Endothelial cell of umbilical vein (primary cell): ENCODE measurements around the gene FAM120AOS. TPM values are rescaled to one million over a fixed set of nuclear protein-coding genes. Genes with fewer than 3 reads are reported as not detected.

Source experiments
- BruUV-seq: library from RNA; stranded (reverse); fragments of 400-500 nt; replicated peaks from 2 replicates; lab custom pipeline; 2021; lab: Mats Ljungman, UMichigan
- CTCF ChIA-PET: fragments of 300-600, 350-600 bp; sonication (Branson Sonifier 250); formaldehyde crosslinking; loops from one replicate; lab custom pipeline; 2021; ENCODE audit warnings: antibody characterized with exemption, inconsistent platforms; lab: Charles Lee
- POLR2A ChIA-PET: fragments of 300-600, 350-600 bp; sonication (Branson Sonifier 250); formaldehyde crosslinking; loops from one replicate; lab custom pipeline; 2021; ENCODE audit warnings: antibody characterized with exemption, inconsistent platforms; lab: Charles Lee
- DNase-seq: peaks from one replicate; pipeline ENCODE4 v3.0.0-alpha.2; 2011; ENCODE audit warnings: low read depth, low spot score
- FAIRE-seq: peaks from 2 replicates; lab custom pipeline; 2011; peaks lifted over from hg19 to GRCh38; lab: Jason Lieb, UNC
- H2AFZ ChIP-seq: 2 replicates; pipeline ENCODE4 v1.6.0; 2012; ENCODE audit warnings: low read depth, low read length, control low read depth, inconsistent platforms
- H3K27ac ChIP-seq: 2 replicates; pipeline ENCODE4 v1.5.1; 2011; ENCODE audit warnings: low read depth, mild to moderate bottlenecking, control low read depth, low read length, moderate library complexity; ENCODE audit not compliant: insufficient read depth
- H3K27me3 ChIP-seq, 2 experiments: 2 replicates each; pipeline versions ENCODE4 v1.6.0 to v1.6.1; 2011; ENCODE audit warnings: low read length in 2 of 2, mixed read lengths in 1 of 2; ENCODE audit not compliant: control insufficient read depth in 2 of 2, insufficient read depth in 2 of 2
- H3K36me3 ChIP-seq, 2 experiments: 2 replicates in 1 of 2; 3 replicates in 1 of 2; pipeline ENCODE4 v1.5.1; 2011; ENCODE audit warnings: low read length in 2 of 2, mild to moderate bottlenecking in 1 of 2, moderate library complexity in 1 of 2; ENCODE audit not compliant: control insufficient read depth in 2 of 2, insufficient read depth in 2 of 2; ENCODE audit errors: extremely low read depth in 1 of 2
- H3K4me1 ChIP-seq: 3 replicates; pipeline ENCODE4 v1.5.1; 2011; ENCODE audit warnings: mild to moderate bottlenecking, low read length; ENCODE audit not compliant: control insufficient read depth, insufficient read depth; ENCODE audit errors: extremely low read depth
- H3K4me2 ChIP-seq: 2 replicates; pipeline ENCODE4 v1.6.1; 2011; ENCODE audit warnings: low read length, control low read depth, mixed read lengths; ENCODE audit not compliant: insufficient read depth
- H3K4me3 ChIP-seq, 3 experiments: fragments of 200-600 bp in 1 of 3; sonication (generic), shearing (Covaris generic) in 1 of 3; replicated peaks in 1 of 3; 2 replicates each; pipeline ENCODE4 v1.5.1; 2011 to 2016; ENCODE audit warnings: control low read depth in 3 of 3, low read length in 3 of 3, mild to moderate bottlenecking in 2 of 3, inconsistent platforms in 1 of 3, low read depth in 1 of 3, moderate library complexity in 1 of 3; ENCODE audit not compliant: insufficient read depth in 1 of 3
- H3K79me2 ChIP-seq: 2 replicates; pipeline ENCODE4 v1.6.0; 2012; ENCODE audit warnings: low read length, inconsistent platforms; ENCODE audit not compliant: control insufficient read depth, insufficient read depth
- H3K9ac ChIP-seq: replicated peaks from 2 replicates; pipeline ENCODE3; 2011; ENCODE audit warnings: low read length, control low read depth; ENCODE audit not compliant: insufficient read depth; ENCODE audit errors: extremely low read depth
- H3K9me1 ChIP-seq: replicated peaks from 3 replicates; pipeline ENCODE4 v1.6.0; 2011; ENCODE audit warnings: mild to moderate bottlenecking, low read length; ENCODE audit not compliant: control insufficient read depth, insufficient read depth; ENCODE audit errors: extremely low read depth
- H3K9me3 ChIP-seq: replicated peaks from 2 replicates; pipeline ENCODE4 v1.5.1; 2012; ENCODE audit warnings: low read length, inconsistent platforms; ENCODE audit not compliant: control insufficient read depth, insufficient read depth
- H4K20me1 ChIP-seq: replicated peaks from 2 replicates; pipeline ENCODE3; 2011; ENCODE audit warnings: mild to moderate bottlenecking, low read length; ENCODE audit not compliant: control insufficient read depth, insufficient read depth; ENCODE audit errors: extremely low read depth
- CTCF ChIP-seq, 2 donors: IDR thresholded peaks; 1 replicate in 1 of 2; 2 replicates in 1 of 2; pipeline ENCODE4 v1.5.1; 2011; ENCODE audit warnings: low read length in 2 of 2, mild to moderate bottlenecking in 2 of 2, moderate library complexity in 2 of 2, control low read depth in 1 of 2, inconsistent platforms in 1 of 2, low read depth in 1 of 2; ENCODE audit not compliant: insufficient read depth in 1 of 2; ENCODE audit errors: extremely low read depth in 1 of 2
- EZH2 ChIP-seq: IDR thresholded peaks from 2 replicates; pipeline ENCODE4 v1.6.1; 2012; ENCODE audit warnings: borderline replicate concordance, low read depth, mild to moderate bottlenecking, moderate library complexity, low read length, inconsistent platforms; ENCODE audit not compliant: severe bottlenecking
- FOS ChIP-seq: IDR thresholded peaks from 2 replicates; pipeline ENCODE4 v1.6.1; 2011; ENCODE audit warnings: mild to moderate bottlenecking, low read length, moderate library complexity, borderline replicate concordance; ENCODE audit not compliant: insufficient read depth
- GATA2 ChIP-seq: IDR thresholded peaks from 2 replicates; pipeline ENCODE4 v1.7.0; 2011; ENCODE audit warnings: low read depth, mild to moderate bottlenecking, moderate library complexity, mixed read lengths, low read length; ENCODE audit not compliant: insufficient read length, insufficient read depth
- JUN ChIP-seq: IDR thresholded peaks from 2 replicates; pipeline ENCODE4 v1.6.1; 2011; ENCODE audit warnings: borderline replicate concordance, low read depth; ENCODE audit not compliant: insufficient read length, insufficient read depth
- MYC ChIP-seq: IDR thresholded peaks from one replicate; pipeline ENCODE4 v1.6.1; 2011; ENCODE audit warnings: mild to moderate bottlenecking, low read depth, low read length
- POLR2A ChIP-seq: IDR thresholded peaks from 2 replicates; pipeline ENCODE4 v1.6.1; 2012; ENCODE audit warnings: low read depth, mild to moderate bottlenecking, control low read depth, low read length
- POLR2AphosphoS5 ChIP-seq: IDR thresholded peaks from 2 replicates; pipeline ENCODE4 v1.6.1; 2012; ENCODE audit warnings: low read depth, mild to moderate bottlenecking, control low read depth, low read length, moderate library complexity; ENCODE audit not compliant: insufficient read depth
- dilution Hi-C: fragments of 300-500 bp; cut with MboI; formaldehyde crosslinking; loops from one replicate; pipeline ENCODE4 v1.15.0; 2019; ENCODE audit warnings: low sequenced_read_pairs; ENCODE audit not compliant: extremely low pct_ligation_motif_present
- intact Hi-C: fragments of 100-400 bp; cut with micrococcal nuclease; formaldehyde crosslinking; loops from one replicate; pipeline ENCODE4 v1.10.0; 2022
- polyA plus RNA-seq, 4 experiments: library from polyadenylated mRNA; depleted of rRNA in 3 of 4; stranded (reverse) in 3 of 4; unstranded in 1 of 4; fragments of >200 nt; gene quantifications; 2 replicates each; pipeline versions ENCODE4 v1.2.1 to v1.2.3, GENCODE V29; 2011 to 2012; ENCODE audit warnings: missing spikeins in 1 of 4
- total RNA-seq: library from RNA; stranded (reverse); gene quantifications from 2 replicates; pipeline ENCODE4 v1.2.3, GENCODE V29; 2021
- TF ChIP-seq, protein P1 (sequence below): IDR thresholded peaks from 2 replicates; pipeline ENCODE4 v1.6.1; 2011; ENCODE audit not compliant: insufficient read depth, insufficient read length

FAM120AOS gene
- total and polyA plus RNA-seq, 2 donors (not counting 3 experiments of a cell fraction or from before 2014, with no cell fraction given): 25.9 to 32.4 TPM

DNA sequence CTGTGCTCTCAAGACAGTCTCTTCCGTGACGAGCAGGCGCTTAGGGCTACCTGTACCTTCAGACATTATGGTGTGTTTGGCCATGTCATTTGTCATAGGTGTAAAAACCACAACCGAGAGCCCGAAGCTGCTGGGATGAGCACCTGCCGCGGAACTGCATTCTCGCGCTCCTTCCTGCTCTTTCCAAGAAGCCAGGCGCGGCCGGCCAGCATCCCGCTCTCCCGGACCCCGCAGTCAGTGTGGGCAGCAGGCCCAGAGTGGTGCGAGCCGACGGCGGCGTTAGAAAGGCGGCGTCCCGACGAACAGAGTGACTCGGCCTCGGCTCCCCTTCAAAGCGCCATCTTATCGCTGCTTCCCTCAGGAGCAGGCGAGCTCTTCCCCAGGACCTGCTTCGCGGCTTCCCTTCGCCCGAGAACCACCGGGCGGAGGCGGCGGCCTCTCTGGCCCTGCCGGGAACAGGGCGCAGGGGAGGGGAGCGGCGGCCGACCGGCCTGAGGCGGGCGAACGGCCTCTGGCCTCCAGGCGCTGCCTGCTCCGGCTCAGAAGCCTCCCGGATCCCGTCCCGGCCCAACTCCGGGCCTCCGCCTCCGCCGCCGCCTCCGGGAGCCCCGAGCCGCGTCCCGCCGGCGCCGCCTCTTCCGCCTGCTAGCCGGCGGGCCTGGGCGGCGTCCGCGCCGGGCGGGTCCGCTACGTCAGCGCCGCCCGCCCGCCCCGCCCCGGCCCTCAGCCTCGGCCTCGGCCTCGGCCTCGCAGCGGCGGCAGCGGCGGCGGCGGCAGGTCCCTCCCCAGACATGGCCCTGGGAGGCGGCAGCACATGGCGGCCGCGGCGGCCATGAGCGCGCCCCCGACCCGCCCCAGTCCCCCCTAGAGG, 2.2 kb downstream of the FAM120AOS start, which contains the start of gene FAM120A:
Gene FAM120A (plus strand): TSS at position 741 of the 871 bp plus-strand sequence. CDS start 231 bp downstream, outside the sequence.
- TF ChIP-seq EZH2 (no peak), FOS (no peak), GATA2 (no peak), POLR2AphosphoS5 (peak; percentile 90), MYC (peak; percentile 9), CTCF (IDR thresholded peaks at IDR 0.05; ENCODE audit: extremely low read depth in 1 of 2, insufficient read depth in 1 of 2, low read depth in 1 of 2, low read length in 2 of 2) (no peak), JUN (no peak), POLR2A (peak; percentile 72)
- TF ChIP-seq, protein P1, sequence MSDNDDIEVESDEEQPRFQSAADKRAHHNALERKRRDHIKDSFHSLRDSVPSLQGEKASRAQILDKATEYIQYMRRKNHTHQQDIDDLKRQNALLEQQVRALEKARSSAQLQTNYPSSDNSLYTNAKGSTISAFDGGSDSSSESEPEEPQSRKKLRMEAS: no peak
- Histone ChIP-seq H4K20me1 (peaks cover 4% of the 10 kb centered on the region), H3K4me3 (peak within 1 kb of the TSS; percentile 85 to 99 (median 88)), H3K9me1 (no peaks in the 10 kb centered on the region), H3K4me1 (peaks cover 11% of the 10 kb centered on the region), H3K9me3 (no peaks in the 10 kb centered on the region), H3K27ac (peak within 1 kb of the TSS; percentile 90), H3K4me2 (peak within 1 kb of the TSS; percentile 91), H3K9ac (peak within 1 kb of the TSS; percentile 89), H2AFZ (peak within 1 kb of the TSS; percentile 92), H3K79me2 (peaks cover 58% of the 10 kb centered on the region), H3K36me3 (peaks cover 8 to 12% of the 10 kb centered on the region in 2 experiments), H3K27me3 (no peaks in the 10 kb centered on the region)
- POLR2A ChIA-PET: interaction anchor here (1.7 kb wide), 1 partner anchor 115 kb away, joined by 6 read pairs; no protein-coding TSS in a partner anchor
- no TSS peak for BruUV-seq
- CTCF ChIA-PET: interaction anchor here (3.1 kb wide), 1 partner anchor 115 kb away, joined by 36 read pairs; no protein-coding TSS in a partner anchor
- dilution Hi-C loops (no loop called here), intact Hi-C loops (loop anchor here (5.0 kb wide), 2 partner anchors 51 to 71 kb away; no protein-coding TSS in a partner anchor)
- peak; percentile 71 for DNase-seq
- peak; percentile 26 for FAIRE-seq
